Measurements from ENCODE around the gene PRMT5. TPM values are rescaled to one million over a fixed set of nuclear protein-coding genes. Genes with fewer than 3 reads are reported as not detected.

PRMT5 gene
- total RNA-seq = 100 to 1,000 TPM in 1 of 2 donors, 10 to 100 TPM in 1; 65.0 to 103 TPM

DNA sequence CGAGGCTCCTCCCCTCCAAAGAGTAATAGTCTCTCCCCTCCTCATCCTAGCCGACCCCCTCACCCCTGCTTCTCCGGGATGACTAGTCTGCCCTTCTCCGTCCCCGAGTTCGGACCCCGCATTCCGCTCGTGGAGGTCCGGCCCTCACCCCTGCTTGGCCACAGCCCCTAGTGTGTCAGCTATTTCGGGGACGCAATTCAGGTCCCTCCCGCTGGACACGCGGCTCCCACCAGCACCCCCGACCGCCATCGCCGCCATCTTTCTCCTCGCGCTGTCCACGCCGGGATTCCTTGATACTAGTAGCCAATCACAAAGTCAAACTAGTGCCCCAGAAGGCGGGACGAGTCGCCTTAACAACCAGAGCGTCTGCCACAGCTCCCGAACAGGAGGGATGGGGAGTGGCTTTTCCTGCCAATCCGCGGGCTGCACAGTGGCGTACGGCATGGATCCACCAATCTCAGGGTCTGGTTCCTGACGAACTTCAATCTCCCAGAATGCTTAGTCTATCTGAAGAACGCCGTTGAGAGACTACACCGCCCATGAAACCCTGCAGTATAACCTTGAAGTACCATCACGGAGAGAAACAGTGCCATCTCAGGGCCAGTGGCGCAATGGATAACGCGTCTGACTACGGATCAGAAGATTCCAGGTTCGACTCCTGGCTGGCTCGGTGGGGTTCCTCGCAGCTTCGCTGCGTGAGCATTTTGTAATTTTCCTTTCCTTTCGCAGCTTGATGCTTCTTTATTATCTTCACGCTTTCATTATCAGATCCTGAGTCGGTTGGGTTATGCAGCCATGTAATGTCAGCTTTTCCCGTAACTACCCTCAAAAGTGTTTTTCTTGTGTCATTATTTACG is at the start of gene PRMT5:
Gene PRMT5, minus strand, starts transcription at position 273 of the 857 bp plus-strand sequence. Its CDS starts 15 bp downstream, at position 258.

DNA sequence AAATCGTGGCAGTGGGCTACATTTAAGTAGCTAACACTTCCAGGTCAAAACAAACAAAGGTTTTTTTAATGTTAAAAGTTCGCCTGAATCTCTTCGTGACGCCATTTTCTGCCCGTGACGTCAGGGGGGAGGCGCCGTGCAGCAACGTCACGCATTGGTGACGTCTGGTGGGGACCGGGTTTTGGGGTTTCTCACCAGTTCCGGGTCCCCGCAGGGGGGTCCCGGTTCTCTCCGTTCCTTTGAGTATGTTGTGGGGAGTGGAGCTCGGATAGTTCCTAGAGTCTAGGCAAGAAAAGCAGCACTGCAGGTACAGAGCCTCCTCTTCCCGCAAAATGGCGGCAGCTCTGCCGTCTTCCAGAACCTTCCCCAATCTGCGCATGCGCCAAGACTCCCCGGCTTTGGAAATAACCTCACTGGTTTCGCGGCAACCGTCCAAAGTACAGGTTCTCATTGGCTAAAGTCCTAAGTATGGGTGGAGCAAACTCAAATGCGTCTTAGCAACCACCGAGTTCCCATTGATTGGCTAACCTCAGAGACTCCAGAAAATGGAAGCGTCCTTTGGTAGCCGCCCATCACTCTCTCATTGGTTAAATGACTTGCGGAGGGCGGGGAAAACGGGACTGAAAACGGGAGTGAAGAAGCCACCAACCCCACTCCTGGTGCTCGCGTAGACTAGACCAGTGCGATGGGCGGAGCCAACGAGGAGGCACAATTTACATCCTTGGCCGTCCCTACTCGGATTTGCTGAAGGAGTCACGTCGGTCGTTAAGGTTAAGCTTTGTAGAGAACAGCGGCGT is 10.2 kb downstream of the PRMT5 start, which contains the start of gene RBM23:
Gene RBM23, minus strand, starts transcription at position 346 of the 797 bp plus-strand sequence.

DNA sequence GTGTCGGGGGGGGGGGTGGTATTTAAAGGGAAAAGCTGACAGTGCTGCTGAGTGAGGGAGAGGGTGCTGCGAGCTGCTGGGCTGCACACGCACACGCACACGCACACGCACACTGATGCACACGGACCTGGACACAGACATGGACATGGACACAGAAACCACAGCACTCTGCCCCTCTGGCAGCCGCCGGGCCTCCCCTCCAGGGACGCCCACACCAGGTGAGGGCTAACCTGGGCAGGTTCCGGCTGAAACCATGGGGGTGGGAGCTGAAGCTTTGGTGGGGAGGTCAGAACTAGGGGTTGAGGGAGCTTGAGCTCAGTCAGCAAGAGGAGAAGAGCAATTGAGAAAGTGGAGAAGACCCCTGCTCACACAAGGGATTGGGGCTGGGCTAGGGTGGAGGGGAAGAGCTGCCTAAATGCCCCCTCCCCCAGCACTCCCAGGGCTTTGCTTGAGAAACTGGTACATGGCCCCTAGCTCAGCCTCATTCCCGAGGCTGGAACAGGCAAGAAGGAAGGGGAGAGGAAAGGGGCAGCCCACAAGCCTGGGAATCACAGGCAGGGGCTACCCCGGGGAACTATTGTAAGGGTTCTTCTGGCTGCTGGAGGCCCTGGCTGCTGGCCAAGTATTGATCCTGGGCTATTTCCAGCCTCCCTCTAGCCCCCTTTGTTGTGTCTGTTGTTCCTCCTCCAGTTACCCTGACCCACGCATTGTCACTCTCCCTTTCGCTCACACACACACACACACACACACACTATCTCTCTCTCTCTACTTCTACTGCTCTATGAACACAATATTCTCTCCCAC is 45.8 kb downstream of the PRMT5 start, which contains the start of gene REM2:
Gene REM2, plus strand, starts transcription at position 50 of the 804 bp plus-strand sequence. Its CDS starts 66 bp downstream, at position 116.

DNA sequence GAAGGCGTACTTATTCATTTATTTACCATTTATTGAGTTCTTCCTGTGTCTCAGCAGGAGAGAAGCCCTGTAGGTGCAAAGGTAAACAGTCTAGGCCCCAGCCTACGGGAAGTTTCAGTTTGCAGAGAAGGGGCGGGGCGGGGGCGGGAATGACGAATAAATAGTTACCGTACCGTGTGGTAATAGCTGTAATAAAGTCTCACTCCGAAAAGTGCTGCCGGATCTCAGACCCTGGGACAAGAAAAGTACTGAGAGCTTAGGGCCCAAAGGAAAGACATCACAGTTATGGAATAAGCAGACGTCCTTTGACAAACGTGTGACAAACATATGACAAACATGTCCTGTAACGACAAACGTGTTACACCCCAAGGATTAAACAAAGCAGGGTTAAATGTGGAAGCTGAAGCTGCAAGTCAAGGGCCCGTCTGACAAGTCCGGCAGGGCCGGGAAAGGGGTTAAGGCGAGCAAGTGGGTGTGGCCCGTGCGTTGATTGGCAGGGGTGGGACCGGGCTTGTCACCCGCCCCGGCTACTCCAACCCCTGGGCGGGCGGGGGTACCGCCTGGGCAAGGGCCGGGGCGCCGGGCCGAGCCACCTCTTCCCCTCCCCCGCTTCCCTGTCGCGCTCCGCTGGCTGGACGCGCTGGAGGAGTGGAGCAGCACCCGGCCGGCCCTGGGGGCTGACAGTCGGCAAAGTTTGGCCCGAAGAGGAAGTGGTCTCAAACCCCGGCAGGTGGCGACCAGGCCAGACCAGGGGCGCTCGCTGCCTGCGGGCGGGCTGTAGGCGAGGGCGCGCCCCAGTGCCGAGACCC is 57.7 kb downstream of the PRMT5 start, which contains the start of gene LRP10:
Gene LRP10, plus strand, starts transcription at position 517 of the 809 bp plus-strand sequence. CDS start 564 bp downstream, outside the sequence.

Other genes with a start within 250 kb of the PRMT5 start
- gene OXA1L, start 162.7 kb downstream of the PRMT5 start, total RNA-seq = 10 to 100 TPM; 60.9 to 73.9 TPM
- gene SLC7A7, start 113.9 kb downstream of the PRMT5 start, total RNA-seq = 1 to 10 TPM in 1 of 2 donors, under 1 TPM in 1; 0.34 to 1.7 TPM
- 10 to 100 TPM; 35.1 to 38.3 TPM for gene MRPL52, start 99.5 kb downstream of the PRMT5 start, total RNA-seq
- 100 to 1,000 TPM; 336 to 370 TPM for gene MMP14, start 92.8 kb downstream of the PRMT5 start, total RNA-seq
- 10 to 100 TPM; 68.9 to 80.5 TPM for gene LRP10, start 57.6 kb downstream of the PRMT5 start, total RNA-seq
- gene REM2, start 46.2 kb downstream of the PRMT5 start, total RNA-seq = under 1 TPM in 1 of 2 donors, not detected in 1; under 0.01 TPM
- 10 to 100 TPM; 66.9 to 89.5 TPM for gene RBM23, start 10.2 kb downstream of the PRMT5 start, total RNA-seq
- 10 to 100 TPM; 31.0 to 52.0 TPM for gene HAUS4, start 27.7 kb upstream of the PRMT5 start, total RNA-seq
- 1 to 10 TPM; 2.0 to 2.1 TPM for gene AJUBA, start 53.2 kb upstream of the PRMT5 start, total RNA-seq
- 1 to 10 TPM; 6.9 to 9.7 TPM for gene C14orf93, start 80.8 kb upstream of the PRMT5 start, total RNA-seq
- gene PSMB5, start 105.5 kb upstream of the PRMT5 start, total RNA-seq = 100 to 1,000 TPM; 142 to 208 TPM
- gene PSMB11, start 112.8 kb upstream of the PRMT5 start, total RNA-seq = not detected
- gene CDH24, start 128.1 kb upstream of the PRMT5 start, total RNA-seq = 1 to 10 TPM; 1.7 to 2.7 TPM
- 10 to 100 TPM; 84.7 to 93.2 TPM for gene ACIN1, start 165.8 kb upstream of the PRMT5 start, total RNA-seq
- 10 to 100 TPM; 39.6 to 55.3 TPM for gene C14orf119, start 166.1 kb upstream of the PRMT5 start, total RNA-seq
- gene CIROP, start 175.6 kb upstream of the PRMT5 start, total RNA-seq = not detected
- gene CEBPE, start 189.9 kb upstream of the PRMT5 start, total RNA-seq = not detected

Measured in melanocyte of skin (primary cell).